SK-N-SH treated with all-trans-retinoic acid at 6 μM for 48 hours (cell line): ENCODE results near the gene TIPARP.

Experiments
- BACH2 ChIP-seq: fragments of 250-450 bp; sonication (Bioruptor Pico); IDR thresholded peaks from 2 replicates; pipeline ENCODE4 v1.9.0; 2021; ENCODE audit warnings: mild to moderate bottlenecking, borderline replicate concordance
- POU6F1 ChIP-seq: fragments of 250-450 bp; sonication (Bioruptor Pico); IDR thresholded peaks from 2 replicates; pipeline ENCODE4 v1.8.0; 2021; ENCODE audit warnings: low read depth, mild to moderate bottlenecking, moderate library complexity, borderline replicate concordance
- SNAI2 ChIP-seq: fragments of 250-450 bp; sonication (Bioruptor Pico); IDR thresholded peaks from 2 replicates; pipeline ENCODE4 v1.5.0; 2020; ENCODE audit warnings: mild to moderate bottlenecking, moderate library complexity

GRCh38 chr3:156682963-156683362, 8.6 kb downstream of the TIPARP start:
- TF ChIP-seq BACH2 (CRISPR knock-in tag) (no peak), SNAI2 (CRISPR knock-in tag) (no peak), POU6F1 (CRISPR knock-in tag) (no peak)
